ENCODE data around the gene ITM2C.

DNA sequence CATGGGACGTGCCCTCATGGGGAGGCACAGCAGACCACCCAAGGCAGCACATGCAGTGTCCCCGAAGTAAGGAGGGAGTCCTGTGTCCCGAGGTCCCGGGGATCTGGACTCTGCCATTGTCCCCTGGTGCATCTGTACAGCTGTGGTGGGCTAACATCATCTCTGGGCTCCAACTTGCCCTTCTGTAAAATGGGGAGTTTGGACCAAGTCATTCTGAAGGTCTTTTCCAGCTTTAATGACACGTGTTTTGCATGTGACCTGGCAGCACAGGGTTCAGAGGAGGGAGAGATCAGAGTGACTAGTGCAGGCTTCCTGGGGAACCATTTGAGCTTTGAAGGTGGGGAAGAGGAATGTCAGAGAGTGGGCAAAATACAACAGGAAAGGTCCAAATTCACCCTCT is 21.5 kb downstream of the ITM2C start:
- TF ChIP-seq, protein P1, sequence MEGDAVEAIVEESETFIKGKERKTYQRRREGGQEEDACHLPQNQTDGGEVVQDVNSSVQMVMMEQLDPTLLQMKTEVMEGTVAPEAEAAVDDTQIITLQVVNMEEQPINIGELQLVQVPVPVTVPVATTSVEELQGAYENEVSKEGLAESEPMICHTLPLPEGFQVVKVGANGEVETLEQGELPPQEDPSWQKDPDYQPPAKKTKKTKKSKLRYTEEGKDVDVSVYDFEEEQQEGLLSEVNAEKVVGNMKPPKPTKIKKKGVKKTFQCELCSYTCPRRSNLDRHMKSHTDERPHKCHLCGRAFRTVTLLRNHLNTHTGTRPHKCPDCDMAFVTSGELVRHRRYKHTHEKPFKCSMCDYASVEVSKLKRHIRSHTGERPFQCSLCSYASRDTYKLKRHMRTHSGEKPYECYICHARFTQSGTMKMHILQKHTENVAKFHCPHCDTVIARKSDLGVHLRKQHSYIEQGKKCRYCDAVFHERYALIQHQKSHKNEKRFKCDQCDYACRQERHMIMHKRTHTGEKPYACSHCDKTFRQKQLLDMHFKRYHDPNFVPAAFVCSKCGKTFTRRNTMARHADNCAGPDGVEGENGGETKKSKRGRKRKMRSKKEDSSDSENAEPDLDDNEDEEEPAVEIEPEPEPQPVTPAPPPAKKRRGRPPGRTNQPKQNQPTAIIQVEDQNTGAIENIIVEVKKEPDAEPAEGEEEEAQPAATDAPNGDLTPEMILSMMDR (IDR thresholded peaks at IDR 0.05; ENCODE audit: insufficient read depth, low read length, poor library complexity, severe bottlenecking), result no peak
- TF ChIP-seq EZH2phosphoT487 (conservative IDR thresholded peaks at IDR 0.05; ENCODE audit: low read length), result no peak
